ENCODE results near the gene GJC2.

GJC2 gene

DNA sequence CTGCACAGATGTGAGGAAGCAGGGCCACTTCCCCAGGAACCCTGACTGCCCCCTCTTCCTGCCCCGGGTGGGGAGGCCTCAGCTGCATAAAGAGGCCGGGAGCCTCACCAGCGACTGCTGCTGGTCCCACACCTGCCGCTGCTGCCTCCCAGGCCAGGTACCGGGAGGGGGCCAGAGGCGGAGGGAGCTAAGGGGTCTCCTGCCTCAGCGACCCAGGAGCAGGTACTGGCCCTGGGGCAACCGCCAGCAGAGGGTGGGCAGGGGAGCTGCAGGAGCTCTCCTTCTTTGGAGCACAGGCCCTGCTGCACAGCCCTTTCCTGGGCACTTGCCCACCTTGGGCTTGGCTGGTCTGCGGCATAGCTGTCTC, 6.8 kb downstream of the GJC2 start:
- DNase-seq (ENCODE audit: low read depth in 4 of 4, low spot score in 1 of 4): no peak

DNA sequence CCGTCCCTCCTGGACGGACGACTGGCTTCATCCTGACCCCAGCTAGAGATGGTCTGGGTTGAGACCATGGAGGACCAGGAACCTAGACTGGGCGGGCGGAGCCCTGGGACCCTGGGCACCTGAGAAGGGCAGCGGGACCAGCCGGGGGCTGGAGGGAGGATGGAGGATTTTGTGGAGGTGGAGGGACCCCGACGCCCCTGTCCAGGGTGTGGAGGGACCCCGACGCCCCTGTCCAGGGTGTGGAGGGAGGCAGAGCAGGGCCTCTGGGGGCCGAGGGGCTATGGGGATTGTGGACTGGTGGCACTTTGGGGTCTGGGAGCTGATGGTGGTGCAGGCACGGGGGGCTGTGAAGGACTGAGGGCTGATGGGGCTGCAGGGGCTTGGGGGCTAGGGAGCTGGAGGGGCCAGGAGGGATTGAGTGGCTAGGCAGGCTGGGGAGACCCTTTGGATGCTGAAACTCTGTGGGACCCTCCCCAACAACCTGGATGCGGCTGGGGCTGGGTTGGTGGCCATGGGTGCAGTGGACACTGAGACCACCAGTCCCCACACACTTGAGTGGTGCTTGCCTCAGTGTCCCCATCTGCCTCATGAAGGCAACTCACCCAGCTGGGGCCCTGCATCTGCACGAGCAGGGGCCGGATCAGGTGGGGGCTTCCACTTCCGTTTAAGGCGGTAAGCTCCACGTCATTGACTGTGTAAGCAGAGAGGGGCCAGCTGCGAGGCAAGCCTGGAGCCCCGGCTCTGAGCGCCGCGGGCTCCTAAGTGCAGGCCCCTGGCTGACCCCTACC, 7.4 kb downstream of the GJC2 start:
- no peak for DNase-seq (ENCODE audit: low read depth in 4 of 4, low spot score in 1 of 4)

DNA sequence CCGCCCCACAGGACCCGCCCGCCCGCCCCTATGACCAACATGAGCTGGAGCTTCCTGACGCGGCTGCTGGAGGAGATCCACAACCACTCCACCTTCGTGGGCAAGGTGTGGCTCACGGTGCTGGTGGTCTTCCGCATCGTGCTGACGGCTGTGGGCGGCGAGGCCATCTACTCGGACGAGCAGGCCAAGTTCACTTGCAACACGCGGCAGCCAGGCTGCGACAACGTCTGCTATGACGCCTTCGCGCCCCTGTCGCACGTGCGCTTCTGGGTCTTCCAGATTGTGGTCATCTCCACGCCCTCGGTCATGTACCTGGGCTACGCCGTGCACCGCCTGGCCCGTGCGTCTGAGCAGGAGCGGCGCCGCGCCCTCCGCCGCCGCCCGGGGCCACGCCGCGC, 8.0 kb downstream of the GJC2 start:
- no peak for DNase-seq (ENCODE audit: low read depth in 4 of 4, low spot score in 1 of 4)

DNA sequence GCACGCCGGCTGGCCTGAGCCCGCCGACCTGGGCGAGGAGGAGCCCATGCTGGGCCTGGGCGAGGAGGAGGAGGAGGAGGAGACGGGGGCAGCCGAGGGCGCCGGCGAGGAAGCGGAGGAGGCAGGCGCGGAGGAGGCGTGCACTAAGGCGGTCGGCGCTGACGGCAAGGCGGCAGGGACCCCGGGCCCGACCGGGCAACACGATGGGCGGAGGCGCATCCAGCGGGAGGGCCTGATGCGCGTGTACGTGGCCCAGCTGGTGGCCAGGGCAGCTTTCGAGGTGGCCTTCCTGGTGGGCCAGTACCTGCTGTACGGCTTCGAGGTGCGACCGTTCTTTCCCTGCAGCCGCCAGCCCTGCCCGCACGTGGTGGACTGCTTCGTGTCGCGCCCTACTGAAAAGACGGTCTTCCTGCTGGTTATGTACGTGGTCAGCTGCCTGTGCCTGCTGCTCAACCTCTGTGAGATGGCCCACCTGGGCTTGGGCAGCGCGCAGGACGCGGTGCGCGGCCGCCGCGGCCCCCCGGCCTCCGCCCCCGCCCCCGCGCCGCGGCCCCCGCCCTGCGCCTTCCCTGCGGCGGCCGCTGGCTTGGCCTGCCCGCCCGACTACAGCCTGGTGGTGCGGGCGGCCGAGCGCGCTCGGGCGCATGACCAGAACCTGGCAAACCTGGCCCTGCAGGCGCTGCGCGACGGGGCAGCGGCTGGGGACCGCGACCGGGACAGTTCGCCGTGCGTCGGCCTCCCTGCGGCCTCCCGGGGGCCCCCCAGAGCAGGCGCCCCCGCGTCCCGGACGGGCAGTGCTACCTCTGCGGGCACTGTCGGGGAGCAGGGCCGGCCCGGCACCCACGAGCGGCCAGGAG, 8.6 kb downstream of the GJC2 start:
- no peak for DNase-seq (ENCODE audit: low read depth in 4 of 4, low spot score in 1 of 4)

DNA sequence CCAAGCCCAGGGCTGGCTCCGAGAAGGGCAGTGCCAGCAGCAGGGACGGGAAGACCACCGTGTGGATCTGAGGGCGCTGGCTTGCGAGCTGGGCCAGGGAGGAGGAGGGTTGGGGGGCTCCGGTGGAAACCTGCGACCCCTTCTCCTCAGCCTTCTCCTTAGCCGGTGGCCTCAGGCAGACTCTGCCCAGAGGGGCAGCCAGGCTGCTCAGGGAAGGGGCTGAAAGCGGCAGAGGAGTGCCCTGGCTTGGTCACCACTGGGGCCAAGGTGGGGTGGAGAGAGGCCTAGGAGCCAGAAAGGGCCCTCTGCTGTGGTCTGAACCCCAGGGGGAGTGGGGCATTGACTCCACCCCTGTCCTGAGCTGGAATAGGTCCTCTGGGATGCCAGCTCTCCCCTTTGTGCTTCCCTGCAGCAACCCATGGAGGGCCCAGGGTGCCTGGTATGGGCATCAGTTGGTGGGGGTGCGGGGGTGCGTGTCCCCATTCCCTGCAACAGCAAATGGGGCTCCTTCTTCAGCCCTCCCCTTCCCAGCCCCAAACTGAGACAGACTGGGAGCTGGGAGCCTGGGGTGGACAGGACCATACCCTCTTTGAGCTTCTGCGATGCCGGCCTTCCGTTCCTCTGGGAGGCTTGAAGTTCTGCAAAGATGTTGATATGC, 9.4 kb downstream of the GJC2 start:
- no peak for DNase-seq (ENCODE audit: low read depth in 4 of 4, low spot score in 1 of 4)

DNA sequence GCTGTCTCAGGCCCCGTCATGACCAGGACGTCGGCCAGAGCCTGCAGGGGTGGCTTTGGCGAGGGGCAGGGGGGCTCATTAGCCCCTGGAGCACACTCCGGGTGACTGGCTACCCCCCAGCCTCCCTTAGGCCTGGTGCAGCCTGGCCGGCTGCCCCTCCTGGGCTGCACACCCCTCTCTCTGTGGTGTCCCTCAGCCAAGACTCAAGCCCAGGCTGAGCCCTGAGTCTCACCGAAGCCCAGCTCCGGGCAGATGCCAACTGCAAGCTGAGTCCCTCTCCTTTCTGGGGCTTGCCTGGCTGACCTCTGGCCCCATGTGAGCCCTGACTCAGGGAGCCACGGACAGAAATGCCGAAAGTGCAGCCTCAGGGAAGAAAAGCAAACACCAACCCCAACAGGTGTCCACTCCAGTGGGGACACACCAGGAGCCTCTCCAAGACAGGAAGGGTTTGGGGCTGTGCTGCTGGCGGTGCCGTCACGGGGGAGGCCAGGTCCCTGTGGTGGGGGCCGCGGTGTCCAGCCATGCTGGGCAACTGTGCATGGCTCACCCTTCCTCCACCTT, 10.6 kb downstream of the GJC2 start:
- no peak for DNase-seq (ENCODE audit: low read depth in 4 of 4, low spot score in 1 of 4)

DNA sequence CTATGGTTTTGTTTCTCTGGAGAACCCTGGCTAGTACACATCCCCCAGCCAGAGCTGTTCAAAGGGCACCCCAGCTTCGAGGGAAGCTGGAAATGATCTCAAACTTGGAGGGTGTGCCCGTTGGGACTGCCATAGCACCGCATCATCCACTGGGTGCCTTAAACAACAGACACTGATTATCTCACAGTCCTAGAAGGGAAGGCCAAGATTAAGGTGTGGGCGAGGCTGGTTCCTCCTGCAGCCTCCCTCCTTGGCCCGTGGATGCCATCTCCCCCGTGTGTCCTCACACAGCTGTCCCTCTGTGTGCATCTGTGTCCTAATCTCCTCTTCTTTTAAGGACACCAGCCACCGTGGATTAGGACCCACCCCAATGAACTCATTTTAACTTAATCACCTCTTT, 11.6 kb downstream of the GJC2 start:
- DNase-seq (ENCODE audit: low read depth in 4 of 4, low spot score in 1 of 4): no peak

DNA sequence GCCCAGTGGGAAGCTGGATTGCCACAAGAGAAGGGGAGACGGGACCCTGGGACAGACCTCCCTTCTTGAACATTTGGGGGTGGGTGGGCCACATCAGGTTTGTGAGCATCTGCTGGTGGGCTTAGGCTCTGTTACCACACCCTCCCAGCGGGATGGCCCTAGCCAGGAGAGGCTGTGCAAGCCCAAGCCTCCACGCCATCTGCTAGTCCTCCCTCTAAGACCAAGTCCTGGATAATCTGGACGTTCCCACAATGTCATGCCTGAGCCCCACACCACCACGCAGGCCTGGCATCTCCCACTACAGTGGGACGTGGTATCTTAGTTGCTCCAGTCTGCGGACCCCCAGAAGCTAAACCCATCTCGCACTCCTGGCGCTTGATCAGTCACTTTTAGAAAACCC, 12.1 kb downstream of the GJC2 start:
- no peak for DNase-seq (ENCODE audit: low read depth in 4 of 4, low spot score in 1 of 4)

DNA sequence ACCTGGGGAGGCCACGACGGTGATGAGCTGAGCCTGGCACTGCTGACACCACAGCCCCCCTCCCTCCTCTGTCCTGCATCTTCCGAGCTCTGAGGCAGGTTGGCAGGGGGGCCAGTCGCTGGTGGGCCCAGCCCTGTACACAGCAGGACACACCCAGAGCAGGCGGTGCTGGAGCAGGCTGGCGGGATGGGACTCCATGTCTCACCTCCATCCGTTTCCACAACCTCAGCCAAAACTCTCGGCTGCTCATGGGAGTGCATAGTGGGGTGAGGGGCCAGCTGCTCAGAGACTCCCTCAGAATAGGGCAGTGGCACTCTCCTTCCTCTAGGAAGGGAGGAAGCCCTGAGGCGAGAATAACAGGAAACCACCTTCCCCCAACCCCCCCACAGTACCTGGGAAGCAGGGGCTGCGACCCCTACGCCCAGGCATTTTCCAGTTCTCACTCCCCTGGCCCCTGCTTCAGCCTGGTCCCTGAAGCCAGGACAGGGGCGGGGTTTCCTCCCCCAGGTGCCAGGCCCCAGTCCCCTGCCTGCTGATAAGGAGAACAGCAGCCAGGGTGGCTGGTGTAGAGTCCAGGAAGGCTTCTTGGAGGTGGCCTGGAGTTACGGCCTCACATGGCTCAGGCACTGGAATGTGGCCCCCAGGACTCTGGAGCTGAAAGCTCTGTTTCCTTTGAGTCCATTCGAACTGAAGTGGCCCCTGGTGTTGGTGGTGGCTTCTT, 12.7 kb downstream of the GJC2 start:
- no peak for DNase-seq (ENCODE audit: low read depth in 4 of 4, low spot score in 1 of 4)

DNA sequence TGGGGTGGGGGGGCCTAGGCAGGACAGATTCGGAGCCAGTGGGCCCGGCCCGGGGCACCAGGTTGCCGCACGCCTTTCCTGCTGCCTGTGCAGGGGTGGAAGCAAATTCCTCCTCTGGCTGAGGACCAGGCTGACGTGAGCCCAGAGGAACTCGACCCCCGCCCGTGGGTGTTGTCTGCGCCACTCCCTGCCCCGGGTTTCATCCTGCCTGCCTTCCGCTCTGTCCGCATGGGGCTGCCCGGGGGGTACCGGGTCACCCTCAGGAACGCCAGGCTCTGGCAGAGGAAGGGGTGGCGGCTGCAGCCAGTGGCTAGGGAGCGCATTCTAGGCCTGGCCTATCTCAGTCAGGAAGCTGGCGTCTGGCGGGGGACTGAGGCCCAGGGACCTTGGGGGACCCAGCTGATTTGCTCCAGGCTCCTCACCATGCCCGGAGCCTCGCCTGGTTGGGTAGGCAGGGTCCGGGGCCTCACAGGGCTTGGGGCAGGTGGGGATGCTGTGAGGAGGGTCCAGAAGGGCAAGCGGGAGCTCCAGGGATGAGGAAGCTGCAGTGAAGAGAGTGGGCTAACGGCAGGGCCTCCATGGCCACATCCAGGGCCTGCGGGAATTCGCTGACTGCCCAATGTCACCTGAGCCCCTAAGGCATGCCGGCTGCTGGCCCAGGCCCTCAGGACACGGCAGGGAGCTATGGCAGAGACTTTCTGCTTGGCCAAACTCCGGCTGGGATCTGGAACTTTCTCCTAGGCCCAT, 13.4 kb downstream of the GJC2 start:
- DNase-seq (ENCODE audit: low read depth in 4 of 4, low spot score in 1 of 4): no peak

DNA sequence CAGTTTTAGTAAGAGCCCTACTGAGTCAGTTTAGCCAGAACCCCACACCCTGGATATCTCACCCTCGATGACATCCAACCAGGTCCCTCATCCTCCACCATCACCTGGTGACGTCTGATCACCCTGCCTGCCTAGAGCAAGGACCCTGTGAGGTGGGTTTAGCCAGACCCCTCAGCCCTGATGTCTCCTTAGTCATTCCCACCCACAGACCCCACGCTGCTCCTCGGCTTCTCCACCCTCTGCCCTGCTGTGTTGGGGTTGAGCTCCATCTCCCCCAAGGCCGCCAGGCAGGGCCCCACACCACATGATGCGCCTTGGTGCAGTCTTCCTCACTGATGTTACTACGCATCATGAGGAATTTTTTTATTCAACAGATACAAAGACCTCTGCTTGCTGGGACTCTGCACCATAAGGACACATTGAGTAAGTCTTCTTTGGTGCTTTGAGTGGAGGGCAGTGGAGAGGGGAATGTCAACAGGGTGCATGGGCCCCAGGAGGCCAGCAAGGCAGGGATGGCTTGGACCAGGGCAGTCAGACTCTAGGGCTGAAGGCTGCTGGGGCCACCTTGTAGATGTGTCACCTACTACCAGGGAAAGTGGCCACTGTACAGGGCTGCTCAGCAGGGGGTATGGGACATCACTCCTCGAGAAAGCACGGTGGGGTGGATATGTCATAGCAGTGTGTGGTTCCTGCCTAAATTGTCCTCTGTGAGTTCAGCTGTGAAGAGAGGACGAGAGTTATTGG, 14.2 kb downstream of the GJC2 start:
- no peak for DNase-seq (ENCODE audit: low read depth in 4 of 4, low spot score in 1 of 4)

DNA sequence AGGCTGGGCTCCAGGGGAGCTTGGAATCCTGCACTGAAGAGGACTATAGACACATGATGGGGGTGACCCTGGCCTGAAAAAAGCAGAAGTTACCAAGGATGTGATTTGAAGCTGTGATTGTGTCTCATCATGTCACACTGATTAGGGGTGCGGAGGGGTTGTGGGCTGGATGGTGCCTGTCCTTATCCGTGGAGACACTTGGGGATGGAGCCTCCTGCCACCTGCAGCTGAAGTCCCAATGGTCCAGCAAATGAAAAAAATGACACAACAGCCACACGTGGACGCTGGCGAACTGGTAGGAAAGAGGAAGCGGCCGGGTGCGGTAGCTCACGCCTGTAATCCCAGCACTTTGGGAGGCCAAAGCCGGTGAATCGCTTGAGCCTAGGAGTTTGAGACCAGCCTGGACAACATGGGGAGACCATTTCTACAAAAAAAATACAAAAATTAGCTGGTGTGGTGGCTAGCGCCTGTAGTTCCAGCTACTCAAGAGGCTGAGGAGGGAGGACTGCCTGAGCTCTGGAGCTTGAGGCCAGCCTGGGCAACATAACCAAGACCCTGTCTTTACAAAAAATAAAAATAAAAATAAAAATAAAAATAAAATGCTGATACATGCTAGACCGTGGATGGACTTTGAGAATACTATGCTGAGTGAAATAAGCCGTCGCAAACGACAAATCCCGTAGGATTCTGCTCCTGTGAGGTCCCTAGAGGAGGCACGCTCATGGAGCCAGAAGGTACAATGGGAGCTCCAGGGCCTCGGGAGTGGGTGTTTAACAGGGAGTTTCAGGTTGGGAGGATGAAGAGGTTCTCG, 15.0 kb downstream of the GJC2 start:
- no peak for DNase-seq (ENCODE audit: low read depth in 4 of 4, low spot score in 1 of 4)

DNA sequence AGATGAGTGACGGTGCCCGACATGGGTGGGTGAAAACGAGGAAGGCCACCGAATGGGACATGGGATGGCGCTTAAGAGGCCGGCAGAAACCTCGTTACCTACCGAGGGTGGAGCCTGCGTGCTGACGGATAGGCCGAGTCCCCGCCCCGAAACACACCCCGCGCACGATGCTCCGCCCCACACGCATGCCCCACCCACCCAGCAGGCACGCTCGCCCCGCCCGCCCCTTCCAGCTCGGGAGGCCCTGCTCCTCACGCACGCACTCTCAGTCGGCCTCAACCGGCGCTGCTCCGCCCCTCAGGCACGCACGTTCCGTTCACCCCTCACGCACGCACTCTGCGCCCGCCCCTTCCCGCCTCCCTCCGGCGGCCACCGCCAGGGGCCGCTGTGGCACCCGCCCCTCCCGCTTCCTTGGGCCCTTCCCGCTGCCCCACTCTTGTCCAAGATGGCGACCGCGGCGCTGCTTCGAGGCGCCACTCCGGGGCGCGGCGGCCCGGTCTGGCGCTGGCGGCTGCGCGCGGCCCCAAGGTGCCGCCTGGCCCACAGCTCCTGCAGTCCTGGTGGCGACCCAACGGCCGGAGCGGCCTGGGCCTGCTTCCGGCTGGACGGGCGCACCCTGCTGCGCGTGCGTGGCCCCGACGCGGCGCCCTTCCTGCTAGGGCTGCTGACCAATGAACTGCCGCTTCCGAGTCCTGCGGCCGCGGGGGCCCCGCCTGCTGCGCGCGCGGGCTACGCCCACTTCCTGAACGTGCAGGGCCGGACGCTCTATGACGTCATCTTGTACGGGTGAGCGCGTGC, 15.8 kb downstream of the GJC2 start, which contains the start of gene IBA57:
TSS of gene IBA57 (plus strand) at position 433 of the 798 bp plus-strand sequence. CDS start at position 446, 13 bp downstream.
- DNase-seq (ENCODE audit: low read depth in 4 of 4, low spot score in 1 of 4): peak; percentile 98 to 99 (median 99)

DNA sequence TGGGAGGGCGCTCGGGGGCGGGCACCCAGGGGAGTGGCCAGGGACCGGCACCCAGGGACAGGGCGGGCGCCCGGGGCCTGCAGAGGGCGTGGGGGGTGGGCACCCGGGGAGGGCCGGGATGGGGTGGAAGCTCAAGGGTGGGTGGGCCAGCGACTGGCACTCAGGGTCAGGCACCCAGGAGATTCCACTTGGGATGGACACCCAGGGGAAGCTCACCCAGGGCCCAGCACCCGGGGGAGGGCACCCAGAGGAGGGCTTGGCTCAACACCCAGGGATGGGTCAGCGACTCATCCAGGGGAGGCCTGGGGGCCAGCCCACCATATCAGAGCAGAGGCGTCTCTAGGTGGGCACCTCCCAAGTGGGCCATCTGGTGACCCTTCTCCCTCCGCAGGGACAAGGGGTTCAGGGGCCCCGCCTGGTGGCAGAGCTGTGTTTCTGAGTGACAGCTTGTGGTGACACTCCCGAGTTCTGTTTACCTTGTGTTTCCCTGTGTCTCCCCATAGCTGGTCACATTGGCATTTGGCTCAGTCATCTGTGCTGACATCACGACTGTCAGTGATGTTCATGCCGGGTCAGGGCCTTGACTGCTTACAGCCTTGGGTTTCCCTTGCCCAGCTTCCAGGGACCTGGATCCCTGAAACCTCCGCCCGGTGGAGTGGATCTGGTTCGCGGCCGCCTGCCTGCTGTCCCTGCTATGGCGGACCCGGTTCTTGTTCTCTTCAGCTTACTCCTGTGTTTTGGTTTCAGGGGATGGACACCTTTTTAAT, 16.6 kb downstream of the GJC2 start:
- peak in 2 of 4 experiments; percentile 29 to 31 for DNase-seq (ENCODE audit: low read depth in 4 of 4, low spot score in 1 of 4)

DNA sequence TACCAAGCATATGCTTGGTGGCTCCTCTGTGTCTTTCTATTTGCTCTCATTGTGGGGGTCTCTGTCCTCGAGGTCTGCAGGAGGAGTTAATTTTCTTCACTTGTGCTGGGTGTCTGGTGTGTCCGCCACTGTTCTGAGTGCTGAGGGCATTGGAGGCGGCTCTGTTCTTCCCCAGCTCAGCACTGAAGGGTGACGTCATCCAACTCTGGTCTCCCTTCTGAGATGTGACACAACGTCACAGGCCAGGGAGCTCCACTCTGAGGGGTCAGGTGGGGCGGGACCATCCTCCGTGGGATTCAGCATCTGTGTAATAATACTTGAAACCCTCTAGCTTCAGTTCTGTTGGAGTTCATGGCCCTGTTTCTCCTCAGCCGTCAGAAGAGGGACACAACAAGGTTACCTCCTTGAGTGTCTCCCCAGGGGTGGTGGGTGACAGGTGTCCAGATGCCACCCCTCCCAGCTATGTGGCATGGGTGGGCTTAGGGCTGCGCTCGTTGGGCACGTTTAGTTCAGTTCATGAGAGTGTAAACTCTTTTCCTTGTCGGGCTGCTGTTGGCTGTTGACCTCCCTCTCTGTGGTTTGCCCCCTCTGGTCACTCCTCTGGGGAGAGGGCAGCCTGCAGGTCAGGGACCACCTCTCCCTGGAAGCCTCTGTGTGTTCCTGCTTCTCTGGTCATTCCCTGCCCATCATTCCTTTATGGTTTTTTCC, 19.0 kb downstream of the GJC2 start:
- no peak for DNase-seq (ENCODE audit: low read depth in 4 of 4, low spot score in 1 of 4)

DNA sequence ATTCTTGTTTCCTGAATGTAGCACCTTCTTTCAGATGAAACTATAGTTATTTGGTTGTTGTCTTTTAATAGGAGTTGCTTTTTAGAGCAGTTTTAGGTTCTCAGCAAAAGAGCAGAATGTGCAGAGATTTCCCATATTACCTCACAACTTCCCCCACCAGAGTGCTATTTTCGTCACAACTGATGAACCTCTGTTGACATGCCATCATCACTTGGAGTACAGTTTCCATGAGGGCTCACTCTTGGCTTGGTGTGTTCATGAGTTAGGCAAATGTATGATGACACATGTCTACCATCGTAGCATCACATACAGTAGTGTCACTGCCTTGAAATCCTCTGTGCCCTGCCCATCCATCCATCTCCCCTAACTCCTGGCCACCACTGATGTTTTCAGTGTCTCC, 19.6 kb downstream of the GJC2 start:
- DNase-seq (ENCODE audit: low read depth in 4 of 4, low spot score in 1 of 4): no peak
